NK-92 treated with Interleukin-12 subunit alpha and Interleukin-12 subunit beta, amount 100 ng/mL, for 24 hours (cell line): Measurements from ENCODE around the gene NR5A2.
A peak's percentile ranks its signal among the peaks of the same experiment; 100 is the strongest.

Source experiments
- DNase-seq: peaks from one replicate; lab custom pipeline; 2025; lab: John Stamatoyannopoulos, UW

NR5A2 gene

DNA sequence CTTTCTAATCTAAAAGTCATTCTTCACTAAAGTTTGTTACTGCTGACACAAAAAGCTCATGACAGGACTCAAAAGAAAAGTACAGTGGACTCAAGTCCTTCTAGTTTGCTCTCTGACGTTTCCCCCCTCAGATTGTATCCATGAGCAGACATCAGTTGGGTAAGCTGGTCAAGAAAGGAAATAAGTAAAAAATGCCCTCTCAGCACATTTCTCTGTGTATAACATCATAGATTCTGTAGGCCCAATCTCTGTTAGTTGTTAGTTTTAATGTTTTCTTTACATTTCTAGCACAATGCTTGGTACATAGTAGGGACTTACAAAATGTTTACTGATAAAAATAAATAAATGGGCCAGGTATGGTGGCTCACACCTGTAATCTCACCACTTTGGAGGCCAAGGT is 96.8 kb downstream of the NR5A2 start:
- DNase-seq = no peak

GRCh38 chr1:200128081-200128480 is 100.6 kb downstream of the NR5A2 start:
- no peak for DNase-seq

- peak; percentile 39 for DNase-seq
Measured at GRCh38 chr1:200128944-200129879, 101.7 kb downstream of the NR5A2 start.

DNA sequence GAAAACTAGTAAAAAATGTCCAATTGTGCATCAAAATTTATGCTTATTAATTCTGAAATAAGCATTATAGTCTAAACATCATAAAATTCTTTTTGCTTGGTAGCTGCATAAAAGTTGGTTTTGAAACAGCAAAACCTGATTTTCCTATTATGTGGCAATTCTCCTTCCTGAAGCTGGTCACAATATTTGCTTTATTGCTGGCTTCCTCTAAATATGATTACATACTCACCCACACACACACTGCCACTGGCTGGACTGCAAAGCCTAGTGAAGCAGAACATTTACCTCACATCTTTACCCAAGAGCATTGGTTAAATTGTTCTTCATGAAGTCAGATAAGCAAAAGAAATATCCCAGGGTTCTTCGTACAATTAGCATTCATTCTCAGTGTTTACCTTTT is 103.0 kb downstream of the NR5A2 start:
- DNase-seq = no peak

GRCh38 chr1:200131551-200132125 is 104.1 kb downstream of the NR5A2 start:
- peak; percentile 40 for DNase-seq

- DNase-seq = no peak
Measured at GRCh38 chr1:200133123-200133522, 105.6 kb downstream of the NR5A2 start.

GRCh38 chr1:200134116-200134515 is 106.6 kb downstream of the NR5A2 start:
- DNase-seq = no peak

DNA sequence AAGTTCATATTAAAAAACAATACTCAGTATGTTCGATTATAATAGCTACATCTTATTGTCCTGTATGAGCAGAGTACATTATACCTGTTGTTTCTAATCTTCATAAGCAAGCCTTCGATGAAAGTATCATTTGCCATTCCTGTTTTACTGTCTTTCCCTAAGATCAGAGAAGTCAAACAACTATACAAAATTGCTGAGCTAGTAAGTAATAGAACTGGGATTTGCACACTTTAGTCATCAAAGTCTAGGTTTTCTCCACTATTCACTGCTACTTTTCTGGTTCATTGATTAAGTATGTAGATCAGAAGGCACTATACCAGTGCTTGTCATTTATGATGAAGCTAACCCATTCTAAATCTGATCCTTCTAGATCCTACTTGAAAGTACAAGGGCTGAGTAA is 108.9 kb downstream of the NR5A2 start:
- DNase-seq = no peak

- DNase-seq = no peak
Measured at GRCh38 chr1:200139661-200140250, 112.2 kb downstream of the NR5A2 start.

DNA sequence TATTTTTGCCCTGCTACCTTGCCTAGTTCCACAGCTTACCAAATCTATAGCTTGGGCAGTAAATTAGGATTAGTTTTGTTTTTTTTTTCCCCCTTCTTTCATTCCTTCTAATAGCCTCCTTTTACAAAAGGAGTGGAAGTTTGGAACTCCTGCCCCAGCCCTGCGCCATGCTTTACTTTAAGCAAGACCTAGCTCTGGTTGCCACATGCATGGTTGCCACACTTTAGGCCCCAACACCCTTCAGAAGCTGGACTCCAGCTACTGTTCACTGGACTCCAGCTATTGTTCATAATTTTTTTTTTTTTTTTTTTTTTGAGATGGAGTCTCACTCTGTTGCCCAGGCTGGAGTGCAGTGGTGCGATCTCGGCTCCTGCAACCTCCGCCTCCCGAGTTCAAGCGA is 115.8 kb downstream of the NR5A2 start:
- no peak for DNase-seq

- no peak for DNase-seq
Measured at GRCh38 chr1:200146100-200146499, 118.6 kb downstream of the NR5A2 start.

DNA sequence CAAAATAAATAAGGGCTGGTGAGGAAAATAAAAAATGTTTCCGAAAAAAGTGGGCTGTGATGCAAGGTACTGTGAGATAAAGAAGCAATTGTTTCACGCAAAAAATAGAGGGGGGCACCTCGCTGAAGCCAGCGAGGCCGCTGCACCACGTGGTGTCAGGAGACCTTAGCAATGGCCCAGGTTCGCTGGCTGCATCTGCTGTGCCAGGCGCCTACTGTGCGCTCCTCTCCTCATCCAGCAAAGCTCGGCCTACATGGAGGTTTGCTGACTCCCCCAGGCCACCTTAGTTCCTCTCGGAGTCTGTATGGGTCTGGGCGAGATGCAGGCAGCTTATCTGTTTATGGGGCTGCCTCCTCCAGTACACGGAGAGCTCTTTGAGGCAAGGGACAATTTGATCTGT is 119.6 kb downstream of the NR5A2 start:
- DNase-seq = no peak

DNA sequence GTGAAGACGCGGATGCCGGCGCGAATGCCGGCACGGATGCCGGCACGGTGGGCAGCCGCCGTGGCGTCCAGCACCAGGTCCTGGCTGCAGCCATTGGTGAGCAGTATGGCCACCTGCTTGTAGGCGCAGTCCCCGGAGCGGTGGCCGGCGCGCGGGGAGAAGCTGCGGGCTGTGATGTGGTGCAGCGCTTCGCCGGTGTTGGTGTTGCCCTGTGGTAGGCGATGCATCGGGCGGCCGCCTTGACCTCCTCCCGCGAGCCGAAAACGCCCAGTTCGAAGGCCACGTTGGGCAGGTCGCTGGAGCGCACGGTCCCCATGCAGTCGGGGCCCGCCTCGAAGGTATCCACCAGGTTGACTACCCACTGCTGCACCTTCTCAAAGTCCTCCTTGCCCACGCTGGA is 120.2 kb downstream of the NR5A2 start:
- DNase-seq = no peak

GRCh38 chr1:200150006-200150405 is 122.5 kb downstream of the NR5A2 start:
- DNase-seq = no peak

DNA sequence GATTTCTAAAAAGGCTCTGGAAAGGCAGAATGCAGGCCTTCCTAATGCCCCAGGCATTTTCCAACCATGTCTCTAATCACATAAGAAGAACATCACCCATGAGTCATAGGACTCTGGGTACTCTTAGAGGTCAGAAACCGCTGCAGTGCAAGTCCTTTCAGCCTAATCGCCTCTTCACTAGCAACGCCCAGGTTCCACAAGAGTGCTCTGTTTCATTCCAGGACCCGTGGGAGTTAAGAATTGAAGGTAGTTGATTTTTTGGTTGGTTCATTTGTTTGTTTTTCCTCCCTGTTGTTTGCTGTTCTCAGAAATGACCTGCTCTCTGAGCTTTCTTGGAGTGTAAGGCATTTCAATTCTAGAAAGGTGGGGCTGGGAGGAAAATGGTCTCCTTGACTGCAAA is 123.2 kb downstream of the NR5A2 start:
- no peak for DNase-seq

- DNase-seq = no peak
Measured at GRCh38 chr1:200152336-200152735, 124.8 kb downstream of the NR5A2 start.

DNA sequence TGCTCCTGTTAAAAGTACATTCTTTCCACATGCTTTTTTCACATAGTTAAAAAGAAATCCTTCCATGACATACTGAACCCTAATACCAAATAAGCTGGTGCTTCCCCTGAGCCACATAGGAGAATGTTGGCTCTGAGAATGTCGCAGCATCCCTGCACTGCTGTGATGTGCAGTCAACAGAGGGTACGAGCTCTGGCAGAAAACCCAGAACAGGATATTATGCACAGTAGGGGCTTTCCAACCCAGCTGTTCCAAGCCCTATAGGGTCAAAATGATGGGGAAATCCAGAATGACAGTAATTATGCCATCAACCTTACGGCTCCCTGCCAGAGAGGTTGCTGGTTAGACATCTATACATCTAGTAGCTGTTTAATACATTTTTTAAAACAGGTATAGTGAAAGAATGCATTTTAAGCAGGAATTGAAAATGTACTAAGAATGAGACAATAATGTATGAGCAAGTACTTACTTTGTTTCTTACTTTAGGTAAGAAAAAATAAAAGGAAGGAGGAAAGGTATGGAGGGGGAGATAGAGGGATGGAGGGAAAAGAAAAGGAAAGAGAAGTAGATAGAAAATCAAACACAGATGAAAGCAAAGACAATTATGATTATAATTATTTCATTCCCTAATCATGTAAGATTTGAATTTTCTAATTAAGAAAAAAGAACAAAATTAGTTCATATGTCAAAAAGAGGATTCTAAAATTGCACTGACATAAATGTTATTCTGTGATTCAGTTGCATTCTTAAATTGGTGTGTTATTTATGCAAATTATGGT is 126.0 kb downstream of the NR5A2 start:
- DNase-seq = peak; percentile 31

GRCh38 chr1:200154069-200154767 is 126.7 kb downstream of the NR5A2 start:
- DNase-seq = peak; percentile 58

DNA sequence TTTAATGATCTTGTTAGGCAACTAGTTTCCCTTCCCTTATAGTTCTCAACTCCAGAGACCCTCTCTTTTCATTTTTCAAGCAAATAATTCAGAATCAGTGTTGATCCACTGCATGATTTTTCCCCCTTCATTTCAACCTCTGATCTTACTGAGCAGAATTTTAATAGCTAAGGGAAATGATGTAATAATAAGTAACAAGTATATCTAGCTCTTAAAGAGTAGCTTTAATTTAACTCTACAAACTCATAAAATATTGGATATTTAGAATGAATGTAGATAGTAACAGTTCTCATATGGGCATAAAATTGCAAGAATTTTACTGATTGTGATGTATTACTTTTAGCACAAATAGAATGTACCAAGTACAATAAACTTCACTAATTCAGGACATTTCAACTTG is 130.2 kb downstream of the NR5A2 start:
- no peak for DNase-seq

DNA sequence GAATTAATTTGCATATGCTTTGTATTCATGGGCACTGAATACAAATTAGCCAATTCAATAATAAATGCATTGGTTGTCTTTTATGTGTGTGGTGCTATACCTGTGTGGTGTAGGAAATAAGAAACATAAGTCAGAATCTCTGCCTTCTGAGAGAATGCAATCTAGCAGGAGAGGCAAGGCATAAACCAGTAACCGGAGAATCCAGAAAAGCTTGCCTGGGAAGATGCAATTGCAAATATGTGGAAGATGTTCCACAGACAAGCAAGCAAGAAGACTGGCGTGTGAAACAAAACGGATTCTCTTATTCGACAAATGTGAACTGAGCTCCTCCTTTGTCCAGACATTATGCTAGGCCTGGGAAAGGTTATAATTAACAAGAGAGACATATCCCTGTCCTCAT is 134.3 kb downstream of the NR5A2 start:
- no peak for DNase-seq

DNA sequence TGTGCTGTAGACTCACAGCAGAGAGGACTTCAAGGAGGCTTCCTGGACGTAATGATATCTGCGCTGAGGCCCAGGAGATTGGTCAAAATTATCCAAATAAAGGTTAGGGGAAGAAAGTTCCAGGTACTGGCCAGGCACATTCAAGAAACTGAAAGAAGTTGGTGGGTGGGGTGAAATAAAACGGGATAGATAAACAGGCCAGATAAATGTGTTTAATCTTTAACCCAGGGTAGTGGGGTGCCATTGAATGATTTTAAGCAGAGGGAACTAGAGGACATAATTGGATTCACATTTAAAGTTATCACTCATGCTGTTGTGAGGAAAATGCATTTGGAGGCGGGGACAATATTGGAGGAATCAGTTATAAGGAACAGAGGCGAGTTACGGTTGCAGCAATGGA is 134.7 kb downstream of the NR5A2 start:
- DNase-seq = no peak

- DNase-seq = no peak
Measured at GRCh38 chr1:200162877-200163276, 135.4 kb downstream of the NR5A2 start.
